Left lung (tissue), 10 donors: Measurements from ENCODE around the gene PDE11A. TPM values are rescaled to one million over a fixed set of nuclear protein-coding genes. Genes with fewer than 3 reads are reported as not detected.

Experiments used
- ATAC-seq: fragments of 200-7000 bp; cut with Tn5 transposase; one replicate; pipeline ENCODE4 v1.9.1; 2020; ENCODE audit warnings: moderate library complexity
- DNase-seq, 4 donors: peaks; one replicate each; pipeline ENCODE4 v3.0.0-alpha.2; 2013 to 2020
- H3K27ac ChIP-seq, 2 donors: fragments of 200-600 bp; sonication (generic) in 1 of 2; one replicate each; pipeline versions ENCODE4 v1.5.0 to v1.8.0; 2020 to 2021
- H3K27me3 ChIP-seq, 2 donors: fragments of 200-600 bp; sonication (generic) in 1 of 2; one replicate each; pipeline versions ENCODE4 v1.5.0 to v1.8.0; 2020 to 2021
- H3K36me3 ChIP-seq, 2 donors: fragments of 200-600 bp; sonication (generic) in 1 of 2; one replicate each; pipeline versions ENCODE4 v1.5.0 to v1.8.0; 2020 to 2021
- H3K4me1 ChIP-seq, 2 donors: fragments of 200-600 bp; one replicate each; pipeline ENCODE4 v1.8.0; 2021
- H3K4me3 ChIP-seq, 2 donors: fragments of 200-600 bp; sonication (generic) in 1 of 2; one replicate each; pipeline versions ENCODE4 v1.5.0 to v1.8.0; 2020 to 2021; ENCODE audit warnings: mild to moderate bottlenecking in 1 of 2
- H3K9me3 ChIP-seq, 2 donors: fragments of 200-600 bp; sonication (generic) in 1 of 2; one replicate each; pipeline versions ENCODE4 v1.5.0 to v1.8.0; 2020 to 2021
- intact Hi-C, 2 donors: fragments of 100-400 bp; cut with DNase I; formaldehyde crosslinking; loops; one replicate each; pipeline versions ENCODE4 v1.11.2 to v1.14.2; 2022
- polyA plus RNA-seq, 6 donors: library from polyadenylated mRNA; unstranded; fragments of 120-200 nt; gene quantifications; one replicate each; pipeline ENCODE4 v1.2.1, GENCODE V29; 2013; ENCODE audit not compliant: insufficient read length in 6 of 6
- total RNA-seq, 2 donors: library from RNA; stranded (reverse); fragmentation: NEBNext Ultra II Directional; extraction: Animal tissue kit (Norgen Biotek cat#: 25700); gene quantifications; one replicate each; pipeline ENCODE4 v1.2.1, GENCODE V29; 2021
- TF ChIP-seq, protein P1 (sequence below), 2 donors: fragments of 200-600 bp; sonication (generic) in 1 of 2; IDR thresholded peaks; one replicate each; pipeline versions ENCODE4 v1.5.0 to v1.8.0; 2021; ENCODE audit warnings: antibody characterized with exemption in 2 of 2
- donor health status: DM: no; HTN: yes; CAD: no.
- donor health status: DM: no; HTN: no; CAD: no.

The PDE11A gene
- total and polyA plus RNA-seq, 8 donors: 0.24 to 0.73 (median 0.35) TPM

DNA sequence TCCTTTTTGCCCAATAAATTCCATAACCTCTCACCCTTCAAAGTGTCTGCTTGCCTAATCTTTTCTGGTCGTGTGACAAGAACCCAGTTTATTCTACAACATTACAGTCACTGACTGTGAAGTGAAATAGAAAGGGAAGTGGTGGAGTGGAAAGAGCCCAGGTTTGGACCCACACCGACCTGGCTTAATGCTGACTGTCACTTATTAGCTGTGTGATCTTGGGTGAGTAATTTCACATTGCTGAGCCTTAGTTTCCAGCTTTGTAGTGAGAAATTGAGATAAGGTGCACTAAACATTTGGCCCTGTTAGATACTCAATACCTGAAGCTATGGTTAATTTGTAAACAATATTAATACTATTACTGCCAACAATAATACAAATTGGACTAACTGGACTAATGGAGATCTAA lies 388.9 kb downstream of the PDE11A start:
- H3K4me1 ChIP-seq: no peaks in the 10 kb centered on the region
- no peak for DNase-seq
- H3K9me3 ChIP-seq: no peaks in the 10 kb centered on the region
- no peak overlapping the region for H3K4me3 ChIP-seq
- no peaks in the 10 kb centered on the region for H3K36me3 ChIP-seq
- TF ChIP-seq, protein P1, sequence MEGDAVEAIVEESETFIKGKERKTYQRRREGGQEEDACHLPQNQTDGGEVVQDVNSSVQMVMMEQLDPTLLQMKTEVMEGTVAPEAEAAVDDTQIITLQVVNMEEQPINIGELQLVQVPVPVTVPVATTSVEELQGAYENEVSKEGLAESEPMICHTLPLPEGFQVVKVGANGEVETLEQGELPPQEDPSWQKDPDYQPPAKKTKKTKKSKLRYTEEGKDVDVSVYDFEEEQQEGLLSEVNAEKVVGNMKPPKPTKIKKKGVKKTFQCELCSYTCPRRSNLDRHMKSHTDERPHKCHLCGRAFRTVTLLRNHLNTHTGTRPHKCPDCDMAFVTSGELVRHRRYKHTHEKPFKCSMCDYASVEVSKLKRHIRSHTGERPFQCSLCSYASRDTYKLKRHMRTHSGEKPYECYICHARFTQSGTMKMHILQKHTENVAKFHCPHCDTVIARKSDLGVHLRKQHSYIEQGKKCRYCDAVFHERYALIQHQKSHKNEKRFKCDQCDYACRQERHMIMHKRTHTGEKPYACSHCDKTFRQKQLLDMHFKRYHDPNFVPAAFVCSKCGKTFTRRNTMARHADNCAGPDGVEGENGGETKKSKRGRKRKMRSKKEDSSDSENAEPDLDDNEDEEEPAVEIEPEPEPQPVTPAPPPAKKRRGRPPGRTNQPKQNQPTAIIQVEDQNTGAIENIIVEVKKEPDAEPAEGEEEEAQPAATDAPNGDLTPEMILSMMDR (IDR thresholded peaks at IDR 0.05): no peak
- ATAC-seq: no peak
- intact Hi-C loops: no loop called here
- H3K27me3 ChIP-seq: no peaks in the 10 kb centered on the region
- no peak overlapping the region for H3K27ac ChIP-seq

DNA sequence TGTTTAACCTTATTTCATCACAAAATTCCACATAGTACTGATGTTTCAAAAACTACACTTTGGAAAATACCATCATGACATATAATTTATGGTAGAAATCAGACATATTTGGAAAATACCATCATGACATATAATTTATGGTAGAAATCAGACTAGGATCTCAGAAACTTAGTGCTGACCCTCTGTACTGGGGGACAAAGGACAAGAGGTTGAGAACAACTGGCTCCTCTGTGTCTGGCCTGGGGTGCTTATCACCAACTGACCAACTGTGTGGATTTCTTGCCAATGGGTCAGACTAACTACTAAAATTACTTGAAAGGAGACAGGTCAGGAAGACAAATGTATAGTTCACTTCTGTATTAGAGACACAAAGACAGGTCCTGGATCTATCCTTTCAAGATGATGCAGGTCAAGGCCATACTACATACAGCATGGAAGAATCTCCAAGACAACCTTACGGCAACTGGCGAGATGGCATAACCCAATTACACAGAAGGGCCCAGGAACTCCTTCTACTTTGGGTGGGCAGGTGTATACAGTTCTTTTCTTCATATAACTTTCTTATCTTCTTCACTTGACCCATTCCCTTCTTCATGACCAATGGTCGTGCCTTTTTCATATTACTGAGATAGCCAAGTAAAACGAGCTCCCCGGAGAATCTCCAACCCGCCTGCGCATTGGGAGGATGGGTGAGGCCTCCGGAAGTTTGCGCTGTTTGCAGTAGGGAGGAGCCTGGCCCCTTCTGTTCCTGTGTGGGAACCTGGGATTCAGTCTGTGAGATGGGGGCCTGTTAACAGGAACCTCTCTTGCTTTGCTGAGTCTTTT lies 389.5 kb downstream of the PDE11A start:
- Histone ChIP-seq H3K4me3 (no peak overlapping the region), H3K27me3 (no peaks in the 10 kb centered on the region), H3K4me1 (no peaks in the 10 kb centered on the region), H3K36me3 (no peaks in the 10 kb centered on the region), H3K9me3 (no peaks in the 10 kb centered on the region), H3K27ac (no peak overlapping the region)
- no peak for DNase-seq
- no peak for ATAC-seq
- intact Hi-C loops: no loop called here
- TF ChIP-seq, protein P1 (IDR thresholded peaks at IDR 0.05): no peak

GRCh38 chr2:177682006-177682405 lies 390.6 kb downstream of the PDE11A start:
- intact Hi-C loops: no loop called here
- TF ChIP-seq, protein P1 (IDR thresholded peaks at IDR 0.05): no peak

DNA sequence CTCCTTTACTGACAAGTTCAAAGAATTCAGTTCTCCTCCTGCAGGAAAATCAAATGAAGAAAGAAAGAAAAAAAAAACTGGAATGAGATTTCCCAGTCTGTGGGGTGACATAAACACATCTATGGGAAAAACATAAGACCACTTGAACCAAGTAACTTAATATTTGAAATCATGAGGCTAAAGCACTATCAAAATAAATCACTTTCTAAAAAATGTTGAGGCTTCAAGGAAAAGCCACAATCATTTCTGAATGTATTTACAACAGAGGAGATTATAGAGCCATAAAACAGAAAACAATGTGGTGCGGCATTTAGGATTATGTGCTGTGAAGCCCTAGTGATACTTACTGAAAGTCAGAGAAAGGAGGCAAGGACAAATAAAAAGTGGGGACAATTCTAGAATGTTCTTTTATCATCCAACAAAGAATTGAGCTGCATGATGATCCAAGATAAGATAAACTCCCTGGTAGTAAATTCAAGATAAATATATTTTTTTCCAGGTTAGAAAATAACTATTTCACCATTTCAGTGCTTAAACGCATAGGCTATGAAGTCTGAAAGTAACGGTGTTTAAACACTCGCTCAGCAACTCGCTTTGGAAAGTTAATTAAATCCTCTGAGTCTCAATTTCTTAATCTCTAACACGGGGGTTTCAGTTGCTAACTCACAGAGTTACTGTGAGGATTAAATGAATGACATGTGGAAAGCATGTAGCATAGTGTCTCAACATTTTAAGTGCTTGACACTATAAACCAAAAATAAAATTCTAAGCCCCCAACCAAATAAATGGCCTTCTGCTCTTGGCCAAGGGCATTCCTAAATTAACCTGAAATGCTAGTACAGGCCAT lies 391.5 kb downstream of the PDE11A start:
- H3K27ac ChIP-seq: no peak overlapping the region
- H3K4me3 ChIP-seq: no peak overlapping the region
- H3K4me1 ChIP-seq: no peaks in the 10 kb centered on the region
- H3K9me3 ChIP-seq: no peaks in the 10 kb centered on the region
- TF ChIP-seq, protein P1 (IDR thresholded peaks at IDR 0.05): no peak
- ATAC-seq (no peak), DNase-seq (no peak)
- intact Hi-C loops: no loop called here
- H3K27me3 ChIP-seq: peaks cover 6 to 8% of the 10 kb centered on the region in 2 donors
- H3K36me3 ChIP-seq: no peaks in the 10 kb centered on the region

More at GRCh38 chr2:177682006-177682405, 390.6 kb downstream of the PDE11A start:
- H3K9me3 ChIP-seq: no peaks in the 10 kb centered on the region
- DNase-seq (no peak), ATAC-seq (no peak)
- no peaks in the 10 kb centered on the region for H3K4me1 ChIP-seq
- H3K27me3 ChIP-seq: peaks cover 0 to under 1% of the 10 kb centered on the region in 2 donors
- no peak overlapping the region for H3K4me3 ChIP-seq
- no peaks in the 10 kb centered on the region for H3K36me3 ChIP-seq
- no peak overlapping the region for H3K27ac ChIP-seq
